Left ventricle myocardium inferior (tissue), 1 donor: ENCODE data around the gene SPTB. TPM values are rescaled to one million over a fixed set of nuclear protein-coding genes. Genes with fewer than 3 reads are reported as not detected.
A peak's percentile ranks its signal among the peaks of the same experiment; 100 is the strongest.

Experiments
- DNase-seq: peaks from one replicate; pipeline ENCODE4 v3.0.0-alpha.2; 2020
- H3K27ac ChIP-seq: fragments of 200-600 bp; replicated peaks from 2 replicates; pipeline ENCODE4 v1.8.0; 2021
- H3K27me3 ChIP-seq: fragments of 200-600 bp; 2 replicates; pipeline ENCODE4 v1.8.0; 2021; ENCODE audit warnings: low read depth
- H3K36me3 ChIP-seq: fragments of 200-600 bp; 2 replicates; pipeline ENCODE4 v1.8.0; 2021
- H3K4me1 ChIP-seq: fragments of 200-600 bp; 2 replicates; pipeline ENCODE4 v1.8.0; 2021
- H3K4me3 ChIP-seq: fragments of 200-600 bp; 2 replicates; pipeline ENCODE4 v1.8.0; 2021; ENCODE audit warnings: mild to moderate bottlenecking, moderate library complexity
- H3K9me3 ChIP-seq: fragments of 200-600 bp; replicated peaks from 2 replicates; pipeline ENCODE4 v1.8.0; 2021
- CTCF ChIP-seq: fragments of 200-600 bp; IDR thresholded peaks from 2 replicates; pipeline ENCODE4 v1.8.0; 2021; ENCODE audit warnings: antibody characterized with exemption, mild to moderate bottlenecking, borderline replicate concordance
- intact Hi-C: fragments of 100-400 bp; cut with micrococcal nuclease; formaldehyde crosslinking; loops from one replicate; pipeline ENCODE4 v1.11.0; 2022
- total RNA-seq: library from RNA; stranded (reverse); fragmentation: NEBNext Ultra II Directional; extraction: Animal tissue kit (Norgen Biotek cat#: 25700); gene quantifications from one replicate; pipeline ENCODE4 v1.2.1, GENCODE V29; 2021
- donor health status: DM: no; HTN: yes; CAD: no; lungs with severe emphysema.

The SPTB gene
- total RNA-seq, 1 donor from 2014 or later: 82.2 TPM

DNA sequence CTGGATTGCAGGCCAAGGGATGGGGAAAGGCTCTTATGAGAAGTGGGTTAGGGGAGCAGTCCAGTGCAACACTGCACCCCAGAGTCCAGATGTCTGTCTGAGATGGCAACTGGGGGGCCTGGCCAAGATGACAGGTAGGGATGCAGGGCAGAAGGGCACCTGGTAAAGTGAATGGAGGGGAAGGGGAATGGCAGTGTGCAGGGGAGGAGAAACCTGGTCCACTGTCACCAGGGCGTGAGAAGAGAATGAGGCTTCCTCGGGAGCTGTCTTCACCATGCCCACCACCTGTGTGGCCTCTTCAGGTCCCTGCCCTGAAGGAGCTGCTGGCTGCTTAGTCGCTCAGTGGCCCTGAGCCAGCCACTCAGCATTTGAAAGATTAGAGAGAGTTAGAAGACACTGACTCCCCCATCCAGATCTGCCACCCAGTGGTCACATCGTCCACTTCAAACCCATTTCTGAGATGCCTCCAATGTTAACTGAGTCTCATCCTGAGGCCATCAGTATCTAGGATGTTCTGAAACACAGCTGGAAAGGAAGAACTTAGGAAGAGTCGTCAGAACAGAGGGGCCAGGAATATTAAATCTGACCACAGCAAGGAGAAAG lies 118.2 kb downstream of the SPTB start:
- H3K9me3 ChIP-seq: no peaks in the 10 kb centered on the region
- peak overlapping the region; percentile 75 for H3K27ac ChIP-seq
- H3K4me1 ChIP-seq: peaks cover 82% of the 10 kb centered on the region
- peaks cover 2% of the 10 kb centered on the region for H3K36me3 ChIP-seq
- peaks cover 16% of the 10 kb centered on the region for H3K27me3 ChIP-seq
- H3K4me3 ChIP-seq: no peak overlapping the region
- TF ChIP-seq CTCF: no peak
- DNase-seq: no peak
- intact Hi-C loops: loop anchor here (5.0 kb wide), 1 partner anchor 89 kb away; no protein-coding TSS in a partner anchor

DNA sequence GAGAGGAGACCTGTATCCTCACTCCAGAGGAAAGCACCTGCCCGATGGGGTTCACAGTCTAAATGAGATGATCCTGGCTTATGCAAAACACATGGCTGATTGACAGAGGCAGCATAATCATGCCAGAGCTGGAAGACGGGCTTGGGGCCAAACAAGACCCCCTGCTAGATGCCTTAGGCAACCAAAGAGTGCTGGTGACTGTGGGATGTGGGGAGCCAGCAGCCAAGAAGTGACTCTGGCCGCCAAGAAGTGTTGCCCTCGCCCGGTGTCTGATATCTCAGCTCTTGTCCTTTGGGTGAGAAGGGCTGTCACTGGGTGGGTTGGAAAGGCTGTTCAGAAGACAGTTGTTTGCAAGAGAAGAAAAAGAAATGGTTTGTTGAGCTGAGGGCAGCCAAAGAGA lies 118.8 kb downstream of the SPTB start:
- Histone ChIP-seq H3K4me3 (no peak overlapping the region), H3K27ac (peak overlapping the region; percentile 75), H3K9me3 (no peaks in the 10 kb centered on the region), H3K36me3 (peaks cover 2% of the 10 kb centered on the region), H3K4me1 (peaks cover 83% of the 10 kb centered on the region), H3K27me3 (peaks cover 16% of the 10 kb centered on the region)
- intact Hi-C loops: loop anchor here (5.0 kb wide), 1 partner anchor 89 kb away; no protein-coding TSS in a partner anchor
- TF ChIP-seq CTCF: no peak
- no peak for DNase-seq

GRCh38 chr14:64760146-64760755 lies 119.5 kb downstream of the SPTB start:
- H3K4me3 ChIP-seq: no peak overlapping the region
- H3K4me1 ChIP-seq: peaks cover 83% of the 10 kb centered on the region
- no peaks in the 10 kb centered on the region for H3K9me3 ChIP-seq
- H3K27ac ChIP-seq: no peak overlapping the region
- intact Hi-C loops: loop anchor here (5.0 kb wide), 1 partner anchor 88 kb away; no protein-coding TSS in a partner anchor
- peaks cover 16% of the 10 kb centered on the region for H3K27me3 ChIP-seq
- H3K36me3 ChIP-seq: peaks cover 1% of the 10 kb centered on the region
- TF ChIP-seq CTCF: peak; percentile 69
- DNase-seq: no peak

DNA sequence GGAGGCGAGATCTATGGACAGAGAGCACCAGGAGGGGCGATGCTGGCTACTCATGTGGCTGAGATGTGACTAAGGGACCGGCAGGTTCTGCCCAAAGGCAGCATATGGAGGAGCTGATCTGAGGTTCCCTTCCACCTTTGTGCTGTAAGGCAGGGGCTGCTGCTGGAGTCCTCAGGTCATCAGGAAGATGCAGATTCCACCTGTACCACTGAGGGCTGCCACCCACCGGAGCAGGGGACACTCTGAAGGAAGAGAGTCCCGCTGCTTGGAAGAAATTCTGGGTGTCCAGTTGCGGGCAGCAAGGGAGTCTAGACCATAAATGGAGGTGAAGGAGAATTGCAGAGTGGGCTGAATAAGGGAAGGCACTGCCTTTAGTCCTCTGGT lies 120.2 kb downstream of the SPTB start:
- Histone ChIP-seq H3K9me3 (no peaks in the 10 kb centered on the region), H3K27ac (peak overlapping the region; percentile 72), H3K27me3 (peaks cover 16% of the 10 kb centered on the region), H3K4me3 (no peak overlapping the region), H3K36me3 (no peaks in the 10 kb centered on the region), H3K4me1 (peaks cover 80% of the 10 kb centered on the region)
- DNase-seq: no peak
- intact Hi-C loops: no loop called here
- TF ChIP-seq CTCF: no peak

DNA sequence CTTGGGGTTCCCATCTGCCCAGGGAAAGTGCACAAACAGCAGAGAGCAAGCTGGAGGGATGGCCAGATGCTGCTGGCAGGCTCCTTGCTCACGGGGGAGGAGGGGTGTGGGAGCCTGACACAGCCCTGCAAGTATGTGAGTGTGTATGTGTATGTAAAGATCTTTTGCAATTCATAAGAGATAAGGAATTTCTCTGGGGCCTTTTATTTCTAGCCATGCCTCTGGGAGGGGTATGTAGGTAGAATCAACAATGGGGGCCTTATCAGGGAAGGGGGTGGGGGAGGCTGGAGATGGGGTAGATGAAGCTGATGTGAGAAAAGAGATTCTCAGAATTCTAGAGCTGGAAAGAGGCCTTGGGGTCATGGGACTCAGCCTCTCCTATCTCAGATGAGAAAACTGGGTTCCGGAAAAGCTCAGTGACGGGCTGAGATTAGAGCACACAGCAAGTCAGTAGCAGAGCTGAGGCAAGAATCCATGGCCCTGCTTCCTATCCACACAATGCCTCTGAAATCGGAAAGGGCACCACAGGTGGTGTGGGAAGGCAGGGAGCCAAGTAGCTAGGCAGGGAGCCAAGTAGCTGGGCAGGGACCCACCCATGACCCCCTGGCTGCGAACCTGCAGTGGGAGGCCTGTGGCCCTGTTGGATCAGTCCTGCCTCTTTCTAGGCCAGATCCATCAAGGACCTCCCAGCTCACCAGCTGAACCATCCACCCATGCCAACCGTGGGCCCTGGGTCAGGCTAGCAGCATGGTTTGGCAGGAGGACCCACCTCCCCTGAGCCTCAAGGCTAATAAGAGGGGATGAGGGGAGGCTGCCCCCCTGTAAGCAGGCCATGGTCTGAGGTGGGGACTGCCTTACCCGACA lies 120.8 kb downstream of the SPTB start:
- no peaks in the 10 kb centered on the region for H3K9me3 ChIP-seq
- peak overlapping the region; percentile 72 for H3K27ac ChIP-seq
- peaks cover 74% of the 10 kb centered on the region for H3K4me1 ChIP-seq
- H3K27me3 ChIP-seq: peaks cover 16% of the 10 kb centered on the region
- intact Hi-C loops: no loop called here
- no peak for TF ChIP-seq CTCF
- DNase-seq: peak; percentile 62
- H3K36me3 ChIP-seq: no peaks in the 10 kb centered on the region
- no peak overlapping the region for H3K4me3 ChIP-seq
